ENCODE measurements around the gene COL4A4. TPM values are rescaled to one million over a fixed set of nuclear protein-coding genes. Genes with fewer than 3 reads are reported as not detected.
"Not testable (repeated sequence)": the region's sequence is repeated elsewhere in the genome, so short reads cannot be mapped to it uniquely, and the experiment has no call there.

The COL4A4 gene
- total RNA-seq, 2 donors from 2014 or later, result 0.08 to 0.26 TPM

DNA sequence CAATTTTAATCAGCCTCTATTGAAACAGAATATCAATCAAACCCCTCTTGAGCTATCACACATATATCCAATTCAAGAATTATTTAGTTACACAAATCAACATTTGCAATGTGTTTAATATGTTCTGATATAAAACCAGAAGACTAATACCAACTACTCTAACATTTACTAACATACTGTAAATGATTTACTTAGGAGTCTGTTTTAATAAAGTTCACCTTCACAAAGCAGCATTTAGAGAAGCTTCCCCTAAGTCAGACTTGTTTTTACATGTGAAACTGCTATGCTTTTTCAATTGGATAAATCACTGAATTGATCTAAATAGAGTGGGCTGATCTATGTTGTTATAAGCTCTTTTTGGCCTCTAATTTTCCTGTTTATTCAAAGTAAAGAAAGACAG is 18.8 kb upstream of the COL4A4 start:
- Mint-ChIP-seq H3K36me3 (ENCODE audit: low read depth) (no peaks in the 10 kb centered on the region), H3K9me3 (no peaks in the 10 kb centered on the region), H3K4me3 (no peak overlapping the region), H3K27me3 (peaks cover 18% of the 10 kb centered on the region), H3K27ac (no peak overlapping the region), H3K4me1 (no peaks in the 10 kb centered on the region)
- ATAC-seq (replicated peaks), result no peak

DNA sequence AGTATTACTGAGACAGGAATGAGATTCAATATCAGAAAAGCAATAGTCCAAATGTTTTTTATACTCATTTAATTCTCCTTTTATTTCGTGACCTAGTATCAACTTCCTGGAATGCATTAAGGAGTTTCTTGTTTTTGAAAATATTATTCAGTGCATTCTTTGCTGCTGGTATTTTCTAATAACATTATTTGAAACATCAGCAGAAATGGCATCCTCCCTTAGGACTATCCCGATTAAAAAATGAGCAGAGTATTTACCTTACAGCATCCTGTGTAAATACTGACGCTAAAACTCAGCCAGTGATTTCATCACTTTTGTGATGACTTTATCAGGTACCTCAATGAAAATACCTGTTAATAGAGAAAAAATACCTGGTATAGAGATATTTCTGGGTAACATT is 16.8 kb upstream of the COL4A4 start:
- H3K9me3 Mint-ChIP-seq, result no peaks in the 10 kb centered on the region
- peaks cover 5% of the 10 kb centered on the region for H3K27me3 Mint-ChIP-seq
- no peak overlapping the region for H3K4me3 Mint-ChIP-seq
- no peaks in the 10 kb centered on the region for H3K36me3 Mint-ChIP-seq (ENCODE audit: low read depth)
- ATAC-seq (replicated peaks), result no peak
- H3K4me1 Mint-ChIP-seq, result no peaks in the 10 kb centered on the region
- no peak overlapping the region for H3K27ac Mint-ChIP-seq

DNA sequence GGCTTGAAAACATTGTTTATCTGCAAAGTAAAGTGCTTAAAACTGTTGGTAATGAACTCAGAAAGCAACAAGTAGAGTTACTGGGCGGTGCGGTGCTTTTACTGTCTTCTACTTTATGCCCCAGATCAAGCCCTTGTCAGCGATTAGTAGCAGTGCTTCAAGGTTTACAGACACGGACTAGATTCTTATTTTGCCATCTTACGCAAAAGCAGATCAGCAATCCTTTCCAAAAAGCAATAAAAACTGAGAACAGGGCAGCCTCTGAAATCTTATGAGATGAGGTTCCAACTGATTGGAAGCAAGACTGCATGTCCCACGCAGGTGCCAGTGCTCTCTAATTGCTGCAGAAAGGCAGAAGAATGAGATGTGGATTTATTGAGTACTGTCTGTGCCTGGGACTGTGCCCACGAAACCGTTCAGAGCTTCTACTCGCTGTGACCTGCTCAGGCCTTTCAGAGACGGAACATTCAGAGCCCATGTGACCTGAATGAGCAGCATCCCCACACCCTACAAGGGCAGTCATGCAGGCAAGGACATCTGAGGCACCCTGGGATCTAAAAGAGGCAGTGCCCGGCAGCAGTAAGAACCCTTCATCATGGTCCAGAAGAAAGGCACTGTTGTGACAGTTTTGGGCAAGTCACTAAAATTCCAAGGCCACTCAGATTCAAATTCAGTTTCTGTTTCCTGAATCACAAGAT is 16.1 kb upstream of the COL4A4 start:
- Mint-ChIP-seq H3K4me3 (no peak overlapping the region), H3K27me3 (peaks cover 3% of the 10 kb centered on the region), H3K9me3 (no peaks in the 10 kb centered on the region), H3K27ac (no peak overlapping the region), H3K36me3 (ENCODE audit: low read depth) (no peaks in the 10 kb centered on the region), H3K4me1 (no peaks in the 10 kb centered on the region)
- no peak for ATAC-seq (replicated peaks)

DNA sequence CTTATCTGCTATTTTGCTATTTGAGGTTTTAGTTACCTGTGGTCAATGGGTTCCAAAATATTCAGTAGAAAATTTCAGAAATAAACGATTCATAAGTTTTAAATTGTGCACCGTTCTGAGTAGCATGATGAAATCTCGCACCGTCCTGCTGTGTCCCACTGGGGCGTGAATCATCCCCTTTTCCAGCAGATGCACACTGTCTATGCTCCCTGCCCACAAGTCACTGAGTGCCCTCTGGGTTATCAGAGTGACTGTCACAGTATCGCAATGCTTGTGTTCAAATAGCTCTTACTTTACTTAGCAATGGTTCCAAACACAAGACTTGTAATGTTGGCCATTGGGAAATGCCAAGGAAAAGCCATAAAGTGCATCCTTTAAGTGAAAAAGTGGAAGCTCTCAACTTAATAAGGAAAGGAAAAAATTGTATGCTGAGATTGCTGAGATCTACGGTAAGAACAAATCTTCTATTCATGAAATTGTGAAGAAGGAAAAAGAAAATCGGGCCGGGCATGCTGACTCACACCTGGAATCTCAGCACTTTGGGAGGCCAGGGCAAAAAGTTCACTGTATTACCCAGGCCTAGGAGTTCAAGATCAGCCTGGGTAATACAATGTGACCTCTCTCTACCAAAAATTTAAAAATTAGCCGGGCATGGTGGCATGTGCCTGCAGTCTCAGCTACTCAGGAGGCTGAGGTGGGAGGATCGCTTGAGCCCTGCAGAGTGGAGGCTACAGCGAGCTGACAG is 13.8 kb upstream of the COL4A4 start:
- peaks cover 8% of the 10 kb centered on the region for H3K27me3 Mint-ChIP-seq
- no peaks in the 10 kb centered on the region for H3K36me3 Mint-ChIP-seq (ENCODE audit: low read depth)
- H3K4me3 Mint-ChIP-seq, result no peak overlapping the region
- no peak overlapping the region for H3K27ac Mint-ChIP-seq
- H3K9me3 Mint-ChIP-seq, result no peaks in the 10 kb centered on the region
- no peaks in the 10 kb centered on the region for H3K4me1 Mint-ChIP-seq
- ATAC-seq (replicated peaks), result no peak

DNA sequence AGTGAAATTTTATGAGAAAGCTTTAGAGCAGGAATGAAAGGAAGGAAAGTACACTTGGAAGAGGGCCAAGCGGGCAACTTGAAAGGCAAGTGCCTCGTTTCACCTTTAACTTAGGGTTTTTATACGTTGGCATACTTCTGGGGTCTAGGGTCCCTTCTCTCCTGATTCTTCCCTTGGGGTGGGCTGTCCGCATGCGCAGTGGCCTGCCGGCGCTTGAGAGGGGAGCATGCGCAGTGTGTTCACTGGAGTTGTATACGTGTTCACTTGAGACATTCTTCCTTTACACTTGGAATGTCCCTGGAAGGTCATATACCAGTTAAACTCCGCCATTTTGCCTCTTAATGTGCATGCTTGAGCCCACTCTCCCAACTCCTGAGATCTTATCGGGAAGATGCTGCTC is 7.8 kb upstream of the COL4A4 start:
- not testable (repeated sequence) for H3K4me1 Mint-ChIP-seq; H3K27ac Mint-ChIP-seq; ATAC-seq (replicated peaks); H3K36me3 Mint-ChIP-seq (ENCODE audit: low read depth); H3K9me3 Mint-ChIP-seq; H3K4me3 Mint-ChIP-seq
- H3K27me3 Mint-ChIP-seq, result peaks cover 24% of the 10 kb centered on the region

DNA sequence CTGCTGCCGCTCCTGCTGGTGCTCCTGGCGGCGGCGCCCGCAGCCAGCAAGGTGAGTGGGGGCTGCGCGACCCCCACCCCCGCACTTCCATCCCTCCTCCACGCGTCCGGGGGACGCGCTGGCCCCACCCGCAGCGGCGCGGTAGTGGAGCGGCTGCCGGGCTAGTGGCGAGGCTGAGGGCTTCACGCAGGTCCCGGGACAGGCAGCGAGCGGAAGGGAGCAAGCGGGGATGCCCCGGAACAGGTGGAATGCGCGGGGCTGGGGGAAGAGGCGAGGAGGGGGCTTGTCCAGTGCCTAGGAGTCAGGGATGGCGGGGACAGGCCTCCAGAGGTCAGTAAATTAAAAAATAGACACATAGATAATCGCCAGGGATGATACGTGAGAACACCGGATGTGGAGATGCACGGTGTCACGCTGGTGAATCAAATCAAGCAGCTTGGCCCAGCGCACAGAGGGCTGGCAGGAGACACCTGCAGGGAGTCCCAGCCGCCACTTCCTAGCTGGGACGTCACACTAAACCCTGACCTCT is 822 bp upstream of the COL4A4 start:
- no peaks in the 10 kb centered on the region for H3K9me3 Mint-ChIP-seq
- H3K4me1 Mint-ChIP-seq, result no peaks in the 10 kb centered on the region
- no peak overlapping the region for H3K27ac Mint-ChIP-seq
- peak overlapping the region; percentile 65 for H3K4me3 Mint-ChIP-seq
- H3K27me3 Mint-ChIP-seq, result peaks cover 50% of the 10 kb centered on the region
- no peaks in the 10 kb centered on the region for H3K36me3 Mint-ChIP-seq (ENCODE audit: low read depth)
- ATAC-seq (replicated peaks), result peak; percentile 88

DNA sequence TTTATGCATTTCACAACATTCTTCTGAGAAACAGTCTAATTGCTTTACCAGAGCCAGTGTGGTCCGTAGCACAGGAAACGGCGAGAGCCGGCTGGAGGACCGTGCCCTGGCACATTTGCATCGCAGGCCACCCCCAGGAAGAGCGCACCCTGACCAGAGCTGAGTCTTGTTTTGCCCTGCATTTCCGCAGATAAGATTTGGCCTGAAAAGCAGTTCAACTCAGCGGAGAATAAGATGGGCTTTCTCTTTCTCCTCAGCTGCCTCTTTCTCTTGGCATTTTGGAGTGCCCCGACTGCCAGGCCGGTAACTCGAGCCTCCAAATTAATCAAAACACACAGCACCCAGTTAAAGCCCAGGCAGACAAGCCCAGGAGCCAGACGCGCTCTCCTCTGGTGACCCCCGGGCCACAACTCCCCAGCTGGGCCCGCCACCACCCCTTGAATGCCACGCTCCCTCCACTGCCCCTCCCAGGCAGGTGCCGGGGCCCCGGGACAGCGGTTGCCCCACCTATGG is 464 bp downstream of the COL4A4 start:
- peaks cover 50% of the 10 kb centered on the region for H3K27me3 Mint-ChIP-seq

DNA sequence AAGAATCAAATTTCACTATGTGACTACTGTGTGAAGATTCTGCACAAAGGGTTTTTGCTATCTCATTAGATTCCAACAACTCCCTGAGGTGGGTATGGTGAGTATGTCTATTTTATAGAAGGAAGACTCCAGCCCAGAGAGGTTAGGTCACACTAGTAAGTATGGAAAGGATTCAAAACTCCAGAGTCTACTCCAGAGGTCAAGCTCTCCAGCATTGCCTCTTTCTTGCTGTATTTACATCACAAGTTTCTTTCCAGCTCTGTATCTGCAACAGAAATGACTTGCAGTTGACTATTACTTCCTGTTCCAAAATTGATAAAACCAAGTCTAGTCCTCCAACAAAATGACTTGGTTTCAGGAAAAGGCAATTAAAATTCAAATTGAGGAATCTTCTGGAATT is 2.1 kb downstream of the COL4A4 start:
- Mint-ChIP-seq H3K27me3 (peaks cover 43% of the 10 kb centered on the region), H3K9me3 (no peaks in the 10 kb centered on the region), H3K36me3 (ENCODE audit: low read depth) (no peaks in the 10 kb centered on the region), H3K4me1 (no peaks in the 10 kb centered on the region), H3K27ac (no peak overlapping the region), H3K4me3 (no peak overlapping the region)
- ATAC-seq (replicated peaks), result no peak

More for the DNA sequence above, 464 bp downstream of the COL4A4 start:
- ATAC-seq (replicated peaks), result peak; percentile 11
- H3K9me3 Mint-ChIP-seq, result no peaks in the 10 kb centered on the region
- H3K27ac Mint-ChIP-seq, result no peak overlapping the region
- H3K36me3 Mint-ChIP-seq (ENCODE audit: low read depth), result no peaks in the 10 kb centered on the region
- peak overlapping the region; percentile 65 for H3K4me3 Mint-ChIP-seq
- no peaks in the 10 kb centered on the region for H3K4me1 Mint-ChIP-seq

DNA sequence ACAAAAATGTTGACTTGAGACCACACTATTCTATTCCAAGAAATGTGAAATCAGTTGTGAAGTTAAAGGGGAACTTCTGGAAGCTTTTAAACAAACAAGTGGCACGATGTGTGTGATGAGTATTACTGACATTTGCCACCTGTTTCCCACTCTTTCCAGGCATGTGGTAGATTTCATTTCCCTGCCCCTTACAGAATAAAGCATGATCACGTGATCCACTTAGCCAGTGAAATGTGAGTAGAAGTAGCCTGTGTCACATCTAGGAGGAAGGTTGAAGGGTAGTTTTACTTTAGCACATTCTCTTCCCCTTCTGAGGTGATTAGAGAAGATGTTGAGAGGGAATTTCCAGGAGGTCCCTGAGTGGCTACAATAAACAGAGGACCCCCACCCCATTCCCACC is 3.8 kb downstream of the COL4A4 start:
- peaks cover 41% of the 10 kb centered on the region for H3K27me3 Mint-ChIP-seq
- no peak overlapping the region for H3K4me3 Mint-ChIP-seq
- H3K36me3 Mint-ChIP-seq (ENCODE audit: low read depth), result no peaks in the 10 kb centered on the region
- H3K27ac Mint-ChIP-seq, result no peak overlapping the region
- H3K9me3 Mint-ChIP-seq, result no peaks in the 10 kb centered on the region
- H3K4me1 Mint-ChIP-seq, result no peaks in the 10 kb centered on the region
- ATAC-seq (replicated peaks), result no peak

DNA sequence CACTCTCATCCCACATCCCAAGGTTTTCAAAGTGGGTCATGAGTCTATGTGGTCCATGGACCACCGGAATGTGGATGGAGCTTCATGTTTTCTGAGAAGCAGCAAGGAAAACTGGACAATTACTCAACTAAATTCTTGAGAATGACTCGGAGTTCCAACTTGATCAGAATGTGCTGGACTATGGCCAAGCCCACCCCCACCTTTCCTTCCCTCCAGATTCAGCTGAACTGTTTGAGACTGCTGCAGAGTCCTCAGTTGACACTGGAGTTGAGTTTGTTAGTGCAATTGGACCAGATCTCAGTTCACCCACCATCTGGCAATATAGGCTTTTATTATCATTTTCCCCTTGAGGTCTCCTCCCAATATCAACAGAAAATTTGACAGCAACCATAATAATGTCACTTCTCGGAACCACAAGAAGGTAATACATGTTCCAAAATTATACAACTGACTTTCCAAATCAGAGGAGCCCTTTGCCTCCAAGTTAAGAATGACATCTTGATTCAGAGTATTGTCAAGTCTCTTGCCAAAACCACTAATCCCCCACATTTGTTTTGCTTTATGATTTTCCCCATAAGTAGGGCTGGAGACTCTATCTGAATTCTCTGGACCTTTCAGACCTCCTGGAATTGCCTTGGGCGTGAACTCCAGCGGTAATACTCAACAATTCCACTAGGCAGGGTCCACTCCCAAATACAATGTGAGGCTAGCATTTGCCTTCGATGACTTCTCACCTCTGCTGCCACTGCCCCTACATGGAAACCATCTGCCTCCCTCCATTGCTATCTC is 8.8 kb downstream of the COL4A4 start:
- Mint-ChIP-seq H3K4me1 (no peaks in the 10 kb centered on the region), H3K27ac (no peak overlapping the region), H3K36me3 (ENCODE audit: low read depth) (no peaks in the 10 kb centered on the region), H3K4me3 (no peak overlapping the region), H3K9me3 (no peaks in the 10 kb centered on the region), H3K27me3 (peaks cover 34% of the 10 kb centered on the region)
- no peak for ATAC-seq (replicated peaks)

DNA sequence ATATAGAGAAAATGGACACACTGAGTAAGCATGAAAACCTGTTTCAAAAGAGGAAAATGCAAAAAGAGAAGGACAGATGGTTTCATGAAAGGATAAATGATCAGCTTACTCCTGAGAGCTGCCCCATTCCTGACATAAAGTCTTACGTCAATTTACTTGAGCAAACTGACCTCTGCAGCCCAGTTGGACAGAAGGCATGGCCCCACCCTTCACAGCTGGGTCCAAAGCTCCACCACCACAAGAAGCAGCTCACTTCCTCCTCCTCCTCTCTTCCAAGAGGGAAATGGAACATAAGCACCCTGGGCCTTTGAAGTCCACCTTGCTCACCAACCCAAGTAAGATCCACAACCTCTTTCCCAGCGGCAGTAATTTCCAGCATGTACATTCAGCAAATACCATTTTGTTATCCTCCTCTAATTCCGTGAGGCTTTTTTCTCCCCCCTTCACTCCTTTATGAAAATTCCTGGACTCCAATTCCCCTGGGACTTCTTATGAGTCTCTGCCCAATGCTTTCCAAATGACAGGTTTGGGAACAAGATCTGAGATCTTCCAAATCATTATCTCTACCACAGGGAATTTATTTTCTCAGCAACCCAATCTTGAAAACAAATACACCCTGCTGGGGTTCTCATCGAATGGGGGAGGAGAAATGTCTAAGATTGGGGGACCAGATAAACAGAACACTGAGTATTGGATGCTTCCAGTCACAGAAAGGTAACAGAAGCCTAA is 10.1 kb downstream of the COL4A4 start:
- Mint-ChIP-seq H3K4me1 (no peaks in the 10 kb centered on the region), H3K4me3 (no peak overlapping the region), H3K27me3 (peaks cover 28% of the 10 kb centered on the region), H3K9me3 (no peaks in the 10 kb centered on the region), H3K36me3 (ENCODE audit: low read depth) (no peaks in the 10 kb centered on the region), H3K27ac (no peak overlapping the region)
- no peak for ATAC-seq (replicated peaks)

DNA sequence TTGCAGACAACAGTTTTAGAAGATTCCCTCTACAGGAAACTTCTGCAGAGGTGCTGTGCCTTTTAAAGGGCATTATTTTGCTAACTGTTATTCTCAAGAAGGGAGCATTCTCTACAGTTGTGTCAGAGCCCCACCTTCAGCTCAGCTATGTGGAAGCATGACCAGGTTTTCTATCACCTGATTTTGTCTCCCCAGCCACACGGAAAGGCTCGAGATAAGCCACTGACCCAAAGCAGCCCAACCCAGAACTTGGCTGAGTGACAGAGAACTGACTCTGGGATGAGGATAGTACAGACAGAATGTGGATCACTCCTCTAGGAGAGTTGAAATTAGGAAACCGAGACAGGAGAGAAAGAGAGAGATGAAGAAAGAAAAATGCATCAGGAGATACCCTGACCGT is 10.7 kb downstream of the COL4A4 start:
- ATAC-seq (replicated peaks), result no peak
- H3K9me3 Mint-ChIP-seq, result no peaks in the 10 kb centered on the region

DNA sequence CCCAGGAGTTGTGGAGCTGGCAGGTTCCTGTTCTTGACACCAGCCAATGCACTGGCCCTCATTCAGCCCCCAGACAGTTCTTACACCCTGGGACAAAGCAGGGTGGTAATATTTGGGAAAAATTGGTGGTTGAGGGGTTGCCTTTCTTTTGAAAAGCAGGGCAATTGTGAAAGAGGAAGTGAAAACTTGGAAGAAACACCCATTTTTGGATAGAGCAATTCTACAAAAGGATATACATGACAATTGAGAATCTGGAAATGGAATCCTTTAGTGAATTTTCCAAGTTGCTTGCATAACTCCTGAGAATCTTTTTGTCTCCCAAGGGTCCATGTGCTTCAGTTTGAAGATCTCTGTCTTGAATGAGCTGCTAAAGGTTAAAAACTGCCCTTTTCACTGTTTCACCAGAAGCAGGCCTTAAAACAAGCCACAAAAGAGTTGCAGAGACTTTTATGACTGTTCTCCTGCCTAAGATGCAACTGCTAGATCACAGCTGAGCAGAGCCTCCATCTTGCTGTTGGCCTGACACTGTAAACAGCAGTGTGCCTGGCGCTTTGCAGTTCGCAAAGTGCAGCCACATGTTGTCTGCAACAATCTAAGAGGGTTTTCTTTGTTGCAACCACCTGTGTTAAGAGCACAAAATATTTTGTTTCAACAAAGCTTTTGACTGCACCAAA is 11.8 kb downstream of the COL4A4 start:
- Mint-ChIP-seq H3K4me3 (no peak overlapping the region), H3K27ac (no peak overlapping the region), H3K36me3 (ENCODE audit: low read depth) (no peaks in the 10 kb centered on the region), H3K9me3 (peaks cover 4% of the 10 kb centered on the region), H3K27me3 (peaks cover 31% of the 10 kb centered on the region), H3K4me1 (no peaks in the 10 kb centered on the region)
- no peak for ATAC-seq (replicated peaks)

More for the DNA sequence above, 10.7 kb downstream of the COL4A4 start:
- H3K4me1 Mint-ChIP-seq, result no peaks in the 10 kb centered on the region
- no peaks in the 10 kb centered on the region for H3K36me3 Mint-ChIP-seq (ENCODE audit: low read depth)
- no peak overlapping the region for H3K27ac Mint-ChIP-seq
- peaks cover 28% of the 10 kb centered on the region for H3K27me3 Mint-ChIP-seq
- no peak overlapping the region for H3K4me3 Mint-ChIP-seq

Data from activated T-helper 17 cell treated with anti-CD3 and anti-CD28 coated beads, Interleukin-2, amount 50 U/mL, for 72 hours (primary cell).